Panc1 (cell line): ENCODE measurements around the gene KCNN3. TPM values are rescaled to one million over a fixed set of nuclear protein-coding genes. Genes with fewer than 3 reads are reported as not detected.

Experiments used
- ATAC-seq: fragments of 200-7000 bp; cut with Tn5 transposase; 2 replicates; pipeline ENCODE4 v1.9.1; 2020; ENCODE audit warnings: mild to moderate bottlenecking, moderate library complexity
- BruUV-seq: library from RNA; stranded (reverse); fragments of 400-500 nt; replicated peaks from 2 replicates; lab custom pipeline; 2021; lab: Mats Ljungman, UMichigan
- CTCF ChIA-PET: fragments of 300-600 bp; sonication (Branson Sonifier 250); formaldehyde crosslinking; loops from one replicate; lab custom pipeline; 2022; ENCODE audit warnings: antibody characterized with exemption; lab: Charles Lee
- POLR2A ChIA-PET: fragments of 300-600 bp; sonication (Branson Sonifier 250); formaldehyde crosslinking; loops from one replicate; lab custom pipeline; 2022; ENCODE audit warnings: antibody characterized with exemption; lab: Charles Lee
- DNase-seq: peaks from one replicate; pipeline ENCODE4 v3.0.0-alpha.2; 2010; ENCODE audit warnings: low read depth, low spot score
- H3K27ac ChIP-seq: 2 replicates; pipeline ENCODE4 v1.5.1; 2011; ENCODE audit warnings: mild to moderate bottlenecking, low read length, inconsistent platforms
- H3K27me3 ChIP-seq: fragments of 200-500 bp; sonication (Bioruptor generic); 2 replicates; pipeline ENCODE4 v1.6.0; 2014; ENCODE audit warnings: low read length, inconsistent platforms; ENCODE audit not compliant: control insufficient read depth, insufficient read depth
- H3K36me3 ChIP-seq: fragments of 200-500 bp; sonication (Bioruptor generic); 2 replicates; pipeline ENCODE4 v1.5.1; 2014; ENCODE audit warnings: inconsistent platforms, mild to moderate bottlenecking, low read length, moderate library complexity; ENCODE audit not compliant: control insufficient read depth, insufficient read depth
- H3K4me1 ChIP-seq: 2 replicates; pipeline ENCODE4 v1.5.1; 2011; ENCODE audit warnings: inconsistent platforms, mild to moderate bottlenecking, low read length, moderate library complexity; ENCODE audit not compliant: control insufficient read depth, insufficient read depth
- H3K4me3 ChIP-seq, 2 experiments: 2 replicates each; pipeline ENCODE4 v1.5.1; 2011 to 2012; ENCODE audit warnings: low read depth in 2 of 2, low read length in 2 of 2, mild to moderate bottlenecking in 2 of 2, inconsistent platforms in 1 of 2, moderate library complexity in 1 of 2
- H3K9me3 ChIP-seq: fragments of 200-500 bp; sonication (Bioruptor generic); 2 replicates; pipeline ENCODE4 v1.5.1; 2014; ENCODE audit warnings: low read depth, mild to moderate bottlenecking, inconsistent platforms, low read length, moderate library complexity; ENCODE audit not compliant: control insufficient read depth, insufficient read depth
- CTCF ChIP-seq: fragments of 450-650 bp; IDR thresholded peaks from 2 replicates; pipeline ENCODE4 v1.5.1; 2017; ENCODE audit warnings: mild to moderate bottlenecking
- POLR2AphosphoS5 ChIP-seq: IDR thresholded peaks from 2 replicates; pipeline ENCODE4 v1.6.1; 2012; ENCODE audit warnings: mild to moderate bottlenecking, low read depth, low read length, moderate library complexity
- REST ChIP-seq, 2 experiments: IDR thresholded peaks; 2 replicates each; pipeline ENCODE4 v1.6.1; 2011 to 2012; ENCODE audit warnings: low read depth in 2 of 2, control low read depth in 1 of 2, low read length in 1 of 2, mild to moderate bottlenecking in 1 of 2, moderate library complexity in 1 of 2; ENCODE audit not compliant: insufficient read depth in 1 of 2
- SIN3A ChIP-seq: IDR thresholded peaks from 2 replicates; pipeline ENCODE4 v1.6.1; 2012; ENCODE audit warnings: low read depth, mild to moderate bottlenecking, low read length, moderate library complexity, borderline replicate concordance; ENCODE audit not compliant: insufficient read depth
- TCF7L2 ChIP-seq: IDR thresholded peaks from 2 replicates; pipeline ENCODE4 v1.6.1; 2011; ENCODE audit warnings: mild to moderate bottlenecking, low read depth, low read length, inconsistent platforms
- in situ Hi-C: cut with HindIII; loops from 2 replicates; pipeline ENCODE4 v1.10.0; 2016; ENCODE audit warnings: low sequenced_read_pairs, low pct_unique_long_range_greater_than_20kb
- intact Hi-C: fragments of 100-400 bp; cut with micrococcal nuclease; formaldehyde crosslinking; loops from one replicate; pipeline ENCODE4 v1.10.0; 2022; ENCODE audit not compliant: unreplicated experiment
- total RNA-seq: library from RNA; stranded (reverse); gene quantifications from one replicate; pipeline ENCODE4 v1.2.1, GENCODE V29; 2021; ENCODE audit not compliant: unreplicated experiment

Gene KCNN3
- total RNA-seq, 1 experiment from 2014 or later, result 0.05 TPM

GRCh38 chr1:154877370-154877974 lies 7.4 kb upstream of the KCNN3 start:
- CTCF ChIA-PET, result no interaction called here
- BruUV-seq, result no TSS peak
- Histone ChIP-seq H3K4me1 (peaks cover 7% of the 10 kb centered on the region; the same call in 1 of the 2 replicates), H3K36me3 (no peaks in the 10 kb centered on the region), H3K27me3 (peaks cover 3% of the 10 kb centered on the region; the same call in 1 of the 2 replicates), H3K4me3 (no peak overlapping the region), H3K27ac (no peak overlapping the region), H3K9me3 (no peaks in the 10 kb centered on the region)
- in situ Hi-C loops, result no loop called here
- intact Hi-C loops, result loop anchor here (5.0 kb wide), 1 partner anchor 110 kb away; no protein-coding TSS in a partner anchor
- TF ChIP-seq TCF7L2, result no peak
- TF ChIP-seq REST (IDR thresholded peaks at IDR 0.05; ENCODE audit: insufficient read depth in 1 of 2, low read depth in 2 of 2, low read length in 1 of 2), result no peak
- DNase-seq (no peak), ATAC-seq (no peak)
- POLR2A ChIA-PET, result no interaction called here

- ATAC-seq (no peak), DNase-seq (no peak)
- no peaks in the 10 kb centered on the region for H3K9me3 ChIP-seq
- H3K27ac ChIP-seq, result no peak overlapping the region
- intact Hi-C loops (loop anchor here (5.0 kb wide), 1 partner anchor 110 kb away; no protein-coding TSS in a partner anchor), in situ Hi-C loops (no loop called here)
- peaks cover 3% of the 10 kb centered on the region; the same call in 1 of the 2 replicates for H3K27me3 ChIP-seq
- H3K36me3 ChIP-seq, result no peaks in the 10 kb centered on the region
- TF ChIP-seq CTCF (no peak), SIN3A (no peak)
- peaks cover 7% of the 10 kb centered on the region; the same call in 1 of the 2 replicates for H3K4me1 ChIP-seq
- no TSS peak for BruUV-seq
- ChIA-PET POLR2A (no interaction called here), CTCF (interaction anchor here (0.7 kb wide), 1 partner anchor 57 kb away, joined by 3 read pairs; no protein-coding TSS in a partner anchor)
- no peak overlapping the region for H3K4me3 ChIP-seq
These were observed 6.8 kb upstream of the KCNN3 start for GRCh38 chr1:154876842-154877369.

- in situ Hi-C loops (no loop called here), intact Hi-C loops (no loop called here)
- ATAC-seq (no peak), DNase-seq (no peak)
- CTCF ChIA-PET, result interaction anchor here (0.6 to 0.9 kb wide), 2 partner anchors 150 to 205 kb away, joined by 3 read pairs; no protein-coding TSS in a partner anchor
- H3K4me3 ChIP-seq, result no peak overlapping the region
- H3K27me3 ChIP-seq, result no peaks in the 10 kb centered on the region; the same call in 1 of the 2 replicates
- TF ChIP-seq TCF7L2 (no peak), CTCF (no peak), REST (IDR thresholded peaks at IDR 0.05; ENCODE audit: insufficient read depth in 1 of 2, low read depth in 2 of 2, low read length in 1 of 2) (no peak), SIN3A (no peak), POLR2AphosphoS5 (no peak)
- H3K9me3 ChIP-seq, result no peaks in the 10 kb centered on the region
- POLR2A ChIA-PET, result no interaction called here
- H3K36me3 ChIP-seq, result no peaks in the 10 kb centered on the region
- H3K4me1 ChIP-seq, result peaks cover 7% of the 10 kb centered on the region; the same call in 1 of the 2 replicates
- BruUV-seq, result no TSS peak
- no peak overlapping the region for H3K27ac ChIP-seq
These were observed 4.4 kb upstream of the KCNN3 start for GRCh38 chr1:154874465-154874864.
